ENCODE measurements around the gene DHRS3.

DHRS3 gene

GRCh38 chr1:12640237-12640957, 22.4 kb upstream of the DHRS3 start:
- DNase-seq (ENCODE audit: low read depth), result no peak

GRCh38 chr1:12637693-12638092, 19.7 kb upstream of the DHRS3 start:
- DNase-seq (ENCODE audit: low read depth), result no peak

DNA sequence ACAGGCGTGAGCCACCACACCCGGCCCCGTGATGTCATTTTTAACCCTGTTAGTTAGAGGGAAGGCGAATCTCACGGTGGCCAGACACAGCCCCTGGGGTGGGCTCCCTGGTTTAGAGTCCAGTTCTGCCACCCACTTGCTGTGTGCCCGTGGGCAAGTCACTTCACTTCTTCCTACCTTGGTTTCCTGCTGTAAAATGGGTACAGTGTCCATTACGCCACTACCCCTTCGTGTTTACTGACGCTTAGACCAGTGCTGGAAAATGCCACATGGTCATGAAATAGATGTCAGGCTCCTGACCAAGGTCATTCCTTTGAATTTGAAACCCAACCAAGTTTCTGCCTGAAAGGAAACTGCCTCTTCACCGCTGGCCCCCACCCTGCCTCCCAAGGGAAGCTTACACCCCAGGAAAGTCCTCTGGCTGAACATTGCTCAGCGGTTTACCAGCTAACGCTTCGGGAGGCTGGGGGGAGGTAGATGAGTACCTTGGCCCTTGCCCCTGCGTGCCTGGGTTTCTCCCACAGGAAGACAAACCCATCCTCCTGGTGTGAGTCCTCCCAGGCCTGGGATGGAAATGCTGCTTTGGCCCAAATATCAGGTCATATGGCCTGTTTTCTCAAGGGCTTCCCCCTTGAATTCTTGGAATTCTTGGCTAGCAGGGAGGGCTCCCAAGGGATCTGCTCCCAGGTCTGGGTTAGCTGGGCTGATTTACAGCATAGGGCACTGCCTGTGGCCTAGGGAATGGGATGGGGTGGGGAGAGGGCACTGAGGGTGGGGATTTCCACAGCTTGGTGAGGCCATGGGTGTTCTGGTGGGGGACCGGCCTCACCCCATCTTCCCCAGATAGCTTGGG, 18.3 kb upstream of the DHRS3 start:
- peak; percentile 72 for DNase-seq (ENCODE audit: low read depth)

GRCh38 chr1:12634696-12635202, 16.7 kb upstream of the DHRS3 start:
- no peak for DNase-seq (ENCODE audit: low read depth)

DNA sequence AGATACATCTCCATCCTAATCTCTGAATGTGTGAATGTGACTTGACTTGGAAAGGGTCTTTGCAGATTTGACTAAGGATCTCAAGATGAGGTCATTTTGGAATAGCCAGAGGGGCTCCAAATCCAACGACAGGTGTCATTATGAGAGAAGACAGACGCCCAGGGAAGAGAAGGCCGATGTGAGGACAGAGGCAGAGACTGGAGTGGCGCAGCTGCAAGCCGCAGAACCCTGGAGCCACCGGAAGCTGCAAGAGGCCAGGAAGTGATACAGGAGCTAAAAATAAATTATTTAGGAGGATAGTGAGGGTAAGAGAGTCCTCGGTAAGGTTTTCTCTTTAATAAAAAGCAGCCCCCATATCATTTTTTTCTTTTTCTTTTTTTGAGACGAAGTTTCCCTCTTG, 16.1 kb upstream of the DHRS3 start:
- no peak for DNase-seq (ENCODE audit: low read depth)

DNA sequence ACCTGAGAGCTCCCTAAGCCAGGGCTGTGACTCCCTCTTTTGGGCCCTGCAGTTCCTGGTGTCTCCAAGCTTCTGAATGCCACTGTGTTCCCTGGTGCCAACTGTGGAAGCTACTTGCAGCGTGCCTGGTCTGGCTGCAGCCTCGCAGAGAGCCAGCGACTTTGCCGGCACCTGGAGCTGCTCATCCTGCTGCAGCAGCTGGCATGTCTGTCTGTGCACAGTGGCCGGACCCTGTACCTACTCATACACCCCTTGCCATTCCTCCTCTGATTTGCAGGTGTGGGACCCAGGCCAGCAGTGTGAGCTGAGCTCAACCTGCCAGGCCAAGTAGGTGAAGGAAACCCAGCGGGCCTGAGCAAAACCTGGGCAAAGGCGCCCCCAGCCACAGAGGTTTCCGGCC, 13.6 kb upstream of the DHRS3 start:
- no peak for DNase-seq (ENCODE audit: low read depth)

GRCh38 chr1:12630946-12631530, 13.0 kb upstream of the DHRS3 start:
- DNase-seq (ENCODE audit: low read depth), result peak; percentile 17

GRCh38 chr1:12629985-12630760, 12.2 kb upstream of the DHRS3 start:
- no peak for DNase-seq (ENCODE audit: low read depth)

DNA sequence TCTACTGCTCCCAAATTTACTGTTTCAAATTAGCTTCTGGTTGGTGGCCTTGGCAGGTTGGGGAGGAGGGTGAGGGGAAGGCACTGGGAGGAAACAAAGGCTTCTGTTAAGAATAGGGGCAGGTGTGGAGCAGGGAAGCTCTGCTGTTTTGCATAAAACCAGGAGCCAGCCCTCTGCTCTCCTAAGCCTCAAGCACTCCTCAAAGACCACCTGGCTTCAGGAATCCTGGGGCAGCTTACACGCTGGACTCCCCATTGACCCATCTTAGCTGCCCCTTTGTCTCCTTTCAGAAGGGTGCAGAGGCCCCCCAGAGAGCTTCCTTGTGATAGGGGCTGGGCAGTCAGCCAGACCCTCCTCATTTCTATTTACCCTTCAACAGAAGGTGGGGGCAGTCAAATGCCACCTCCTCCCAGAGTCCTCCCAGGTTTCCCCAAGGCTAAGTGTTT, 11.5 kb upstream of the DHRS3 start:
- DNase-seq (ENCODE audit: low read depth), result no peak

DNA sequence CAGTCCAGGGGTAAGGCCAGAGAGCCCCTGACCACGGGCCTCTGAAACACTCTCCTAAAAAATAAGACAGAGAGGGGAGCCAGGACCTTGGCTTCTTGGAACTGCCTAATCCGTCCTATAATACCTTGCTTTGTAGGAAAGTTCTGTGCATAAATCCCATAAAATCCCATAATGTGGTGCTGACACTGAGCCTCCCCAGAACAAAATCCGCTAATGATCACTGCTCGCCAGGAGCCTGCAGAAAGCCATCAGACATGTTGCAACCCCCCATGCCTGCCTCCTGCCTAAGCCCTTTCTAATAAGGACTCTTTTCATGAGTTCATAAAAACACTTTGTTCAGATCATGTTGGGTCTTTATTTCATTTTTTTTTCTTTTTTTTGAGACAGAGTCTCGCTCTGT, 9.3 kb upstream of the DHRS3 start:
- no peak for DNase-seq (ENCODE audit: low read depth)

DNA sequence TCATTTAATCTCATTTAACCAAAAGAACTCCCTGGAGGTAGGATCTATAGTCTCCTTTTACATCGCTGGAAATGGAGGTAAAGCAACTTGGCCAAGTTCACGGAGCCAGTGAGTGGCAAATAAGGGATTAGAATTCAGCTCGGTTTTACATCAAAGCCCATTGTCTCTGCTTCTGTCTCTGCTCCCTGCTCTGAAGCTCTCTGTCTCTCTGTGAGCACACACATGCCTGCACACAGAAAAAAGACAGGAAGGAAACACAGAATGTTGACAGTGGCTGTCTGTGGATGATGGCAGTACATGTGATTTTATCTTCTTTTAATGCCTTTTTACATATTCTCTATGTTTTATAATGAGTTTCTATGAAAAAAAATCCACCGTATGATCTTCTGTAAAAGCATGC, 8.9 kb upstream of the DHRS3 start:
- no peak for DNase-seq (ENCODE audit: low read depth)

DNA sequence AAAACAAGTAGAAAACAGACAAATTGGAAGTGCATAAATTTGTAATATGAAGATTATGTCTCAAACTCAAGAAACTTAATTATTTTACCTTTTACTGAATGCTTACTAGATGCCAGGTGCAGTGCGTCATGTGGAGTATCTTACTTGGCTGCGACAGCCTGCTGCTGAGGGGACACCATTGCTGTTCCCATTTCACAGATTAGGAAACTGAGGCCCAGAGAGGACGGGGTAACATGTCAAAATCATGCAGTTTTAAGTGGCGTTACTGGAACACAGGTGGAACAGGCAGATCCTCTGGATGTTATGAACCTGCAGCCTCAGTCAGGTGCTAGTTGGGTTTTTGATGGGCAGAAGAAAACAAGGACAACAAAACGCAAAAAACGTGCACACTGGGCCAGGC, 7.3 kb upstream of the DHRS3 start:
- no peak for DNase-seq (ENCODE audit: low read depth)

- DNase-seq (ENCODE audit: low read depth), result no peak
Observed at GRCh38 chr1:12622506-12622905, 4.5 kb upstream of the DHRS3 start.

GRCh38 chr1:12621346-12622335, 3.6 kb upstream of the DHRS3 start:
- no peak for DNase-seq (ENCODE audit: low read depth)

- no peak for DNase-seq (ENCODE audit: low read depth)
Observed at GRCh38 chr1:12620931-12621330, 2.9 kb upstream of the DHRS3 start.

- peak; percentile 70 for DNase-seq (ENCODE audit: low read depth)
Observed at GRCh38 chr1:12620488-12620865, 2.5 kb upstream of the DHRS3 start.

DNA sequence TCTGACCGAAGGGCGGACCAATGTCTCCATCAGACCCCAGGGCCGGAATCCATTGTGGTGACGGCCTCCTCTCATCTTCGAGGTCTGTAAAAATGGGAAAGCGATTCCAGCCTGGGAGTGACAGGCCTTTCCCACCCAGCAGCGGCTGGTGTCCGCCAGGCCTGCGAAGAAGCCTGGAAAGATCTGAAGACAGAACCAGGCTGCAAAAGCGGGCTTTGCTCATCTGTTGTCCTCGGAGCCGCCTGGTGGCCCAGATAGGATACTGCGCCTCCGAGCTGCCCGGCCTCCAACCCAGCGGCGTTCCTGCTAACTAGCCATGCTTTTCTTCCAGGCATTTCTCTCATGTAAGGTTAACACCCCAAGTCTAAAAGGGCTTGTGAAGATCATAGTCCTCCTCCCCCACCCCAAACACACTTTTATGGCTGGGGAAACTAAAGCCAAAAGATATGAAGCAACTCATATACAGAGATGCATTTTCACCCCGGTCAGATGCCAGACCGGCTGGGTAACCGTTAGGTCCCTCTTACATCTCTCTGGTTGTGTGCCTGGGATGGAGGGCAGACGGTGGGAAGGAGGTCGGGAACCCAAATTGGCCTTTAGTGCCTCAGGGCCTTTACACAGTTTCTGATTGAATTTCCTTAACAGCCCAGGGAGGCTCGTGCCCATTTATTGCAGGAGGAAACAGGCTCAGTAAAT, 1.9 kb upstream of the DHRS3 start:
- peak; percentile 90 for DNase-seq (ENCODE audit: low read depth)

DNA sequence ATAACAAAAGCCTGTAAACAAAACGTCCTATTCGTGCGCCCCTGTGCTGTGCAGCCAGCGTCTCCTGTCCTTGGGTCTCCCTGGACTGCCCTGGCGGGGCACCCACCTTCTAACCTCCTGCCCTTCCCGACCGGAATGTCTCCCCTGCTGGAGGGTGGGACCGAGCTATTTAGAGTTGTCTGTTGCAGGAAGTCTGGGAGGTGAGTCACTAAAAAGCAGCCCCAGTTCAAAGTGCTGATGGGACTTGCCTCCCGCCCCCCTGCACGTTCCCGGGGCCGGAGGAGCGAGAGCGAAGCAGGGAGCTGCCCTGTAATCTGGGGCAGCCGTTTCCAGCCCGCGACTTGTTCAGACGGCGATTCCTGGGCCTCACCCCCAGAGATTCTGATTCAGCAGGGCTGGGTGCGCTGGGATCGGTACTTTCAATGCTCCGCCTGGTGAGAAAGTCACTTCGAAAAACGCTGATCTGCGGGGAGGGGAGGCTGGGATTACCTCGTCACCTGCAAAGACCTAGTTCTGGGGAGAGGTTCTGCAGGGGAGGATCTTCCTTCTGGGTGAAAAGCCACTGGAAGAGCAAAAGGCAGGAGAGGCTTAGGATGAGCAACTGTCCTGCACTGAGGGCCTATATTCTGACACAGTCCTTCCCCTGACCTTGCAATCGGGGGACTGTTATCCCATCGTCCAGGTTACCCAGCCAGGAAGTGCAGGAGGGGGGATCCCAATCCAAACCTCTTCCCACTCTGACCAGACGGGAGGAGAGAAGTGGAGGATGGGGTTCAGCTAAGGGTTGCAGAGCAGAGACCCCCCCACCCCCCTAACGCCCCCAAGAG, 1.2 kb upstream of the DHRS3 start:
- DNase-seq (ENCODE audit: low read depth), result peak; percentile 93

GRCh38 chr1:12618661-12618964, 603 bp upstream of the DHRS3 start:
- no peak for DNase-seq (ENCODE audit: low read depth)

DNA sequence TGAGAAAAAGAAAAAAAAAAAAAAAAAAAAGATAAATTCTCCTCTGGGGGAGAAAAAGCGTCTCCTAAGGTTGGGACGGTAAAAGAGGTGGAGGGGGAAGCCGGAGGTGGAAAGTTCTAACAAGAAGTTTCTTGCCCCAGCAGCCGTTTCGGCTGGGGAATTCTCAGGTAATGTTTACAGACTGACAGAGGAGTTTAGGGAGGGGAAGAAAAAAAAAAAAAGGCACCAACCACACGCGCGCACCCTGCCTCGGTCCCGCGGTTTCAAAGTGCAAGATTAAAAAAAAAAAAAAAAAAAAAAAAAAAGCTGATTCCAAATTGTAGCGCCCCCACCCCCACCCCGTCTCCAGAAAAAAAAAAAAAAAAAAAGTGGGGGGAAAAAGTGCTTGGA, 504 bp downstream of the DHRS3 start:
- DNase-seq (ENCODE audit: low read depth), result no peak

Data from EH (cell line).